ENCODE results near the gene AADACL3.

The AADACL3 gene

DNA sequence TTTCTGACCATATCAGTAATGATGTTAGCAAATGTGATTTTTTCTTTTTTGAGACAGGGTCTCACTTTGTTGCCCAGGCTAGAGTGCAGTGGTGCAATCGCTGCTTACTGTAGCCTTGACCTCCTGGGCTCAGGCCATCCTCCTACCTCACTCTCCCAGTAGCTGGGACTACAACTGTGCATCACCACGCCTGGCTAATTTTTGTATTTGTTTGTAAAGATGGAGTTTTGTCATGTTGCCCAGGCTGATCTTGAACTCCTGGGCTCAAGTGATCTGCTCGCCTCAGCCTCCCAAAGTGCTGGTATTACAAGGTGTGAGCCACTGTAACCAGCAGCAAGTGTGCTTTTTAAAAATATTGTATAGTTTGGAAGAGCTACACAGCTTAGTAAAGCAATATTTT, 26.0 kb downstream of the AADACL3 start:
- H3K4me1 Mint-ChIP-seq = peaks cover 12% of the 10 kb centered on the region

DNA sequence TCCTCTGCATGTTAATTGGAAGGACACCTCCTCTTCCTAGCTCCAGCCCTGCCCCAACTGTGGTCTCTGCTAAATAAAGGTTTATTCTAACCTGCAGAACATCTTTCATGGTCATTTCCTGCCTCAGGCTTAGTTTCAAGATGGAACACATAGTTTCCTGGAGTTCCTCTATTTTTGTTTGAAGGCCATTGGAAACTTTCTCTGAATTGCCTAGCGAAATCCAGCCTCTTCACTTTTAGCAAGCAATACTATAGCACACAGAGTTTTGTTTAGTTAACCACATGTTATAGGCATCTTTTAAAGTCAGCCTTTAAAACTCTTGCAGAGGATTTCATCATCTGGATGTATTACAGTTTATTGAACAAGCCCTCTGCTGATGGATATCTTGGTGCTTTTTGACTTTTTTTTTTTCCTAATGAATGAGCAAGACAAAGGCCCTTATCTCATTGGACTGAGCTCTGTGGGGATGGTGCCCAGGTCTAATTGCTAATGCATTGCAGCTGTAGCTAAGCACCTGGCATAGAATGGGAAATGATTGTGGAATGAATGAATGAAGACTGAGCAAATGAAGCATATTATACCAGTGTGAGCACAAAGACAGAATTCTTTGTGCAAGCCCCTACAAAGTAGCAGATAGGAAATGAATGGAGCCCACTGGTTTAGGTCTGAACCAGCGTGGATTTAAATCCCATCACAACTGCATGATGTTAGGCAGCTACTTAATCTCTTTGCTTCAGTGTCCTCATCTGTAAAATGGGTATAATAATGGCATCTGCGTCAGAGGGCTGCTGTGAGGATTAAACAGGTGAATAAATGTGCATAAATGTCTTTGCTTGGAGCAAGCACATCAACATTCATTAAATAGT, 29.4 kb downstream of the AADACL3 start:
- Mint-ChIP-seq H3K27me3 (ENCODE audit: low read depth) (no peaks in the 10 kb centered on the region), H3K4me1 (peaks cover 7% of the 10 kb centered on the region), H3K36me3 (ENCODE audit: low read depth) (no peaks in the 10 kb centered on the region), H3K4me3 (no peak overlapping the region), H3K27ac (peak overlapping the region in 2 of 3 experiments; percentile 25 to 63), H3K9me3 (peaks cover 34% of the 10 kb centered on the region)
- TF ChIP-seq, protein P1, sequence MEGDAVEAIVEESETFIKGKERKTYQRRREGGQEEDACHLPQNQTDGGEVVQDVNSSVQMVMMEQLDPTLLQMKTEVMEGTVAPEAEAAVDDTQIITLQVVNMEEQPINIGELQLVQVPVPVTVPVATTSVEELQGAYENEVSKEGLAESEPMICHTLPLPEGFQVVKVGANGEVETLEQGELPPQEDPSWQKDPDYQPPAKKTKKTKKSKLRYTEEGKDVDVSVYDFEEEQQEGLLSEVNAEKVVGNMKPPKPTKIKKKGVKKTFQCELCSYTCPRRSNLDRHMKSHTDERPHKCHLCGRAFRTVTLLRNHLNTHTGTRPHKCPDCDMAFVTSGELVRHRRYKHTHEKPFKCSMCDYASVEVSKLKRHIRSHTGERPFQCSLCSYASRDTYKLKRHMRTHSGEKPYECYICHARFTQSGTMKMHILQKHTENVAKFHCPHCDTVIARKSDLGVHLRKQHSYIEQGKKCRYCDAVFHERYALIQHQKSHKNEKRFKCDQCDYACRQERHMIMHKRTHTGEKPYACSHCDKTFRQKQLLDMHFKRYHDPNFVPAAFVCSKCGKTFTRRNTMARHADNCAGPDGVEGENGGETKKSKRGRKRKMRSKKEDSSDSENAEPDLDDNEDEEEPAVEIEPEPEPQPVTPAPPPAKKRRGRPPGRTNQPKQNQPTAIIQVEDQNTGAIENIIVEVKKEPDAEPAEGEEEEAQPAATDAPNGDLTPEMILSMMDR (IDR thresholded peaks at IDR 0.05; ENCODE audit: unreplicated experiment in 3 of 3) = no peak

More for the DNA sequence above, 26.0 kb downstream of the AADACL3 start:
- peaks cover 23% of the 10 kb centered on the region for H3K9me3 Mint-ChIP-seq
- no peak overlapping the region for H3K4me3 Mint-ChIP-seq
- TF ChIP-seq, protein P1 (IDR thresholded peaks at IDR 0.05; ENCODE audit: unreplicated experiment in 3 of 3) = no peak
- no peaks in the 10 kb centered on the region for H3K36me3 Mint-ChIP-seq (ENCODE audit: low read depth)
- H3K27me3 Mint-ChIP-seq (ENCODE audit: low read depth) = no peaks in the 10 kb centered on the region
- H3K27ac Mint-ChIP-seq = no peak overlapping the region

GRCh38 chr1:12745992-12746323, 30.0 kb downstream of the AADACL3 start, which contains the start of gene CFAP107:
CFAP107 (plus strand) TSS chr1:12746200; CDS start chr1:12746431, 231 bp downstream.
- Mint-ChIP-seq H3K4me3 (peak within 1 kb of the TSS in 2 of 3 experiments; percentile 1 to 17), H3K27ac (peak within 1 kb of the TSS in 2 of 3 experiments; percentile 25 to 63), H3K4me1 (peaks cover 7% of the 10 kb centered on the region), H3K36me3 (ENCODE audit: low read depth) (no peaks in the 10 kb centered on the region), H3K9me3 (peaks cover 39% of the 10 kb centered on the region), H3K27me3 (ENCODE audit: low read depth) (peaks cover 1% of the 10 kb centered on the region)
- TF ChIP-seq, protein P1 (IDR thresholded peaks at IDR 0.05; ENCODE audit: unreplicated experiment in 3 of 3) = no peak

DNA sequence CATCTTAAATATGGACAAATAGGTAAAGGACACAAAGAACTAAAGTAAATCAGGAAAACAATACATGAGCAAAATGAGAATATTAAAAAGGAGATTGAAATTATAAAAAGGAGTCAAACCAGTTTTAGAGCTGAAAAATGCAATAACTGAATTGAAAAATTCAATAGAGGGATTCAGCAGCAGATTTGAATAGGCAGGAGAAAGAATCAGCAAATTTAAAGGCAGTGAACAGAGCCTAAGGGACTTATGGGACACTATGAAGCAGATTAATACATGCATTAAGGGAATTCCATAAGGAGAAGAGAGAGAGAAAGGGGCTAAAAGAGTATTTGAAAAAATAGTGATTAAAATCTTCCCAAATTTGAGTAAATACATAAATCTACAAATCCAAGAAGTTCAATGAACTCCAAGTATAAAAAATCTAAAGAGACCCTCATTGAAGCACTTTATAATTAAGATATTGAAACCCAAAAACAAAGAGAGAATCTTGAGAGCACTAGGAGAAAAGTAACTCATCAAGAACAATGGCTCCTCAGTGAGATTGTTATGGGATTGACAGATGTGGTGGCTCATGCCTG, 33.0 kb downstream of the AADACL3 start:
- H3K36me3 Mint-ChIP-seq (ENCODE audit: low read depth) = no peaks in the 10 kb centered on the region
- peaks cover 7% of the 10 kb centered on the region for H3K4me1 Mint-ChIP-seq
- H3K9me3 Mint-ChIP-seq = peaks cover 46% of the 10 kb centered on the region
- TF ChIP-seq, protein P1 (IDR thresholded peaks at IDR 0.05; ENCODE audit: unreplicated experiment in 3 of 3) = no peak
- H3K27me3 Mint-ChIP-seq (ENCODE audit: low read depth) = peaks cover 12% of the 10 kb centered on the region
- H3K27ac Mint-ChIP-seq = no peak overlapping the region
- no peak overlapping the region for H3K4me3 Mint-ChIP-seq

DNA sequence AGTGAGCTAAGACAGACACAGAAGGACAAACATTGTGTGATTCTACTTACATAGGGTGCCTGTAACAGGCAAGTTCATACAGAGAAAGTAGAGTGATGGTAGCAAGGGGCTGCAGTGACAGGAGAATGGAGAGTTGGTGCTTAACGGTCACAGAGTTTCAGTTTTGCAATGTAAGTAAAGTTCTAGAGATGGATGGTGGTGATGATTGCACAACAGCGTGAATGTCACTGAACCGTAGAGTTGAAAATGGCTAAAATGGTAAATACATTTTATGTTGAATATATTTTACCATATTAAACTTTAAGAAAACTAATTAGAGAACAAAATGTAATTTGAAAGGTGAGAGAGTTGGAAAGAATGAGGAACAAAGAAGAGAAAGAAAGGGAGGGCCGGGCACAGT, 38.8 kb downstream of the AADACL3 start:
- Mint-ChIP-seq H3K36me3 (ENCODE audit: low read depth) (no peaks in the 10 kb centered on the region), H3K27me3 (ENCODE audit: low read depth) (peaks cover 40% of the 10 kb centered on the region), H3K27ac (no peak overlapping the region), H3K9me3 (peaks cover 21% of the 10 kb centered on the region), H3K4me3 (no peak overlapping the region), H3K4me1 (peaks cover 11% of the 10 kb centered on the region)
- TF ChIP-seq, protein P1 (IDR thresholded peaks at IDR 0.05; ENCODE audit: unreplicated experiment in 3 of 3) = no peak
